ENCODE results near the gene TP53TG3C.
"Not testable (repeated sequence)": the region's sequence is repeated elsewhere in the genome, so short reads cannot be mapped to it uniquely, and the experiment has no call there.

TP53TG3C gene

GRCh38 chr16:33193926-33194325, at the start of gene TP53TG3C:
Gene TP53TG3C, plus strand, starts transcription at chr16:33194226. Its CDS starts 68 bp downstream, at chr16:33194294.
- DNase-seq (ENCODE audit: extremely low read depth in 1 of 2, low read depth in 1 of 2), result not testable (repeated sequence)
